GM23338 (cell line): ENCODE data around the gene PDE4D. TPM values are rescaled to one million over a fixed set of nuclear protein-coding genes. Genes with fewer than 3 reads are reported as not detected.

Source experiments
- ATAC-seq: fragments of 200-7000 bp; cut with Tn5 transposase; 3 replicates; pipeline ENCODE4 v1.9.1; 2020
- DNase-seq: peaks from one replicate; pipeline ENCODE4 v3.0.0-alpha.2; 2015; ENCODE audit warnings: low spot score
- H2AFZ ChIP-seq: fragments of 200-600 bp; sonication (generic); 2 replicates; pipeline ENCODE4 v1.8.0; 2016; ENCODE audit warnings: antibody characterized with exemption, mild to moderate bottlenecking, moderate library complexity
- H3F3A ChIP-seq: fragments of 200-600 bp; sonication (generic); replicated peaks from 2 replicates; pipeline ENCODE4 v1.8.0; 2017; ENCODE audit warnings: antibody characterized with exemption, mixed run types, low read depth
- H3K27ac ChIP-seq: fragments of 200-600 bp; sonication (generic); 2 replicates; pipeline ENCODE4 v1.6.1; 2016; ENCODE audit warnings: low read depth
- H3K27me3 ChIP-seq: fragments of 200-600 bp; sonication (generic); 2 replicates; pipeline ENCODE4 v1.8.0; 2016; ENCODE audit warnings: mild to moderate bottlenecking, mixed run types, moderate library complexity; ENCODE audit not compliant: insufficient read depth
- H3K36me3 ChIP-seq: fragments of 200-600 bp; sonication (generic); 2 replicates; pipeline ENCODE4 v1.8.0; 2016; ENCODE audit warnings: mild to moderate bottlenecking; ENCODE audit not compliant: insufficient read depth
- H3K4me1 ChIP-seq: fragments of 200-600 bp; sonication (generic); 2 replicates; pipeline ENCODE4 v1.8.0; 2016; ENCODE audit warnings: mild to moderate bottlenecking, moderate library complexity; ENCODE audit not compliant: insufficient read depth
- H3K4me2 ChIP-seq: fragments of 200-600 bp; sonication (generic); 2 replicates; pipeline ENCODE4 v1.7.1; 2017; ENCODE audit warnings: mixed run types
- H3K4me3 ChIP-seq: fragments of 200-600 bp; sonication (generic); 2 replicates; pipeline ENCODE4 v1.6.1; 2016; ENCODE audit warnings: mixed run types
- H3K79me2 ChIP-seq: fragments of 200-600 bp; sonication (generic); replicated peaks from 2 replicates; pipeline ENCODE4 v1.8.0; 2017; ENCODE audit warnings: mild to moderate bottlenecking; ENCODE audit not compliant: insufficient read depth
- H3K9me2 ChIP-seq: fragments of 200-600 bp; sonication (generic); 2 replicates; pipeline ENCODE4 v1.8.0; 2017; ENCODE audit not compliant: insufficient read depth
- H4K20me1 ChIP-seq: fragments of 200-600 bp; sonication (generic); replicated peaks from 2 replicates; pipeline ENCODE4 v1.8.0; 2017; ENCODE audit warnings: mild to moderate bottlenecking; ENCODE audit not compliant: insufficient read depth
- H3K27ac Mint-ChIP-seq: 2 replicates; pipeline ENCODE4 v1.8.0; 2020; ENCODE audit warnings: inconsistent platforms, mild to moderate bottlenecking, moderate library complexity, mixed read lengths
- H3K27me3 Mint-ChIP-seq: 3 replicates; pipeline ENCODE4 v1.8.0; 2022; ENCODE audit warnings: low read depth, mild to moderate bottlenecking, moderate library complexity, mixed read lengths, inconsistent platforms; ENCODE audit not compliant: insufficient read depth, poor library complexity
- H3K36me3 Mint-ChIP-seq: 3 replicates; pipeline ENCODE4 v1.8.0; 2021; ENCODE audit warnings: low read depth, mild to moderate bottlenecking, inconsistent platforms, moderate library complexity, mixed read lengths
- H3K4me1 Mint-ChIP-seq: 3 replicates; pipeline ENCODE4 v1.8.0; 2020; ENCODE audit warnings: mild to moderate bottlenecking, inconsistent platforms, mixed read lengths
- H3K4me3 Mint-ChIP-seq: 3 replicates; pipeline ENCODE4 v1.8.0; 2021; ENCODE audit warnings: moderate library complexity, mild to moderate bottlenecking, inconsistent platforms, mixed read lengths
- H3K9me3 Mint-ChIP-seq: 3 replicates; pipeline ENCODE4 v1.8.0; 2020; ENCODE audit warnings: moderate library complexity, mild to moderate bottlenecking, inconsistent platforms, mixed read lengths
- CREB1 ChIP-seq: fragments of 250-450 bp; sonication (Bioruptor Pico); IDR thresholded peaks from 2 replicates; pipeline ENCODE4 v1.5.0; 2020; ENCODE audit warnings: low read depth, mild to moderate bottlenecking, moderate library complexity
- EZH2 ChIP-seq: fragments of 200-600 bp; sonication (generic); IDR thresholded peaks from one replicate; pipeline ENCODE4 v1.8.0; 2017; ENCODE audit warnings: antibody characterized with exemption, mild to moderate bottlenecking, low read depth; ENCODE audit not compliant: unreplicated experiment
- JUNB ChIP-seq: IDR thresholded peaks from one replicate; pipeline ENCODE4 v1.6.1; 2016; ENCODE audit warnings: antibody characterized with exemption; ENCODE audit not compliant: unreplicated experiment
- NANOG ChIP-seq: IDR thresholded peaks from 2 replicates; pipeline ENCODE4 v1.6.1; 2016; ENCODE audit warnings: antibody characterized with exemption, borderline replicate concordance
- POLR2AphosphoS5 ChIP-seq: IDR thresholded peaks from 2 replicates; pipeline ENCODE4 v1.6.1; 2016; ENCODE audit warnings: antibody characterized with exemption, low read depth
- STAT1 ChIP-seq: IDR thresholded peaks from one replicate; pipeline ENCODE4 v1.6.1; 2016; ENCODE audit warnings: antibody characterized with exemption; ENCODE audit not compliant: unreplicated experiment
- ZNF114 ChIP-seq: fragments of 250-450 bp; sonication (Bioruptor Pico); IDR thresholded peaks from 2 replicates; pipeline ENCODE4 v1.5.0; 2020; ENCODE audit warnings: mild to moderate bottlenecking, moderate library complexity
- polyA plus RNA-seq: library from polyadenylated mRNA; unstranded; fragments of >200 nt; fragmentation: Nextera tagmentation; extraction: Ambion mirVana; gene quantifications from 2 replicates; pipeline ENCODE4 v1.2.1, GENCODE V29; 2016
- total RNA-seq: library from RNA; depleted of rRNA; stranded (reverse); fragments of >200 nt; shearing (Covaris generic); gene quantifications from 2 replicates; pipeline ENCODE4 v1.2.3, GENCODE V29; 2014
- TF ChIP-seq, protein P1 (sequence below): fragments of 250-450 bp; sonication (Bioruptor Pico); IDR thresholded peaks from 2 replicates; pipeline ENCODE4 v1.5.0; 2020; ENCODE audit warnings: mild to moderate bottlenecking, moderate library complexity
- TF ChIP-seq, protein P2 (sequence below): IDR thresholded peaks from one replicate; pipeline ENCODE4 v1.6.1; 2018; ENCODE audit warnings: antibody characterized with exemption; ENCODE audit not compliant: unreplicated experiment
- TF ChIP-seq, protein P3 (sequence below): IDR thresholded peaks from 2 replicates; pipeline ENCODE4 v1.6.1; 2016; ENCODE audit warnings: antibody characterized with exemption

The PDE4D gene
- total and polyA plus RNA-seq, 2 experiments from 2014 or later = 2.1 to 4.7 TPM

DNA sequence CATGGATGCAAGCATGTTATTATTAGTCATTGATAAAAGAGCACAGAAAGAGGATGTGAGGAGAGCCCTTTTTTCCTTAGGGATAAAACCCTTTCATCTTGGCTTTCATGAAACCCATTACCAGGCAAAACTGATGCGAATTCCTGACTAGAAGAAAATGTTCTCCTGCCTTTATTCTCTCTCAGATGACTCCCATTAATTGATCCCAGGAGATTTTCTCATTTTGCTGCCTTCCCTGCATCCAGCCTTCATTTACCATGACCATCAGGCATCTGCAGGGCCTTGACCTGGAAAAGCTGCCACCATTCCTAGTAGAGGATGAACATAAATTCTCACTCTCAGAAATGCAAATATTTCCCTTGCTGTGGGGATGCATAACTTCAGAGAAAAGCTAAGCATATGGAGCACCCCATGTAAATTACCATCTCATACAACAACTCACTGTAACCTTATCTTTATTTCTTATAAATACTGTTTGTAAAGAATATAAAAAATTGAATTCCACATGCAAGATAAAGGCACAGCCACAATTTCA lies 176.5 kb downstream of the PDE4D start (continued):
- TF ChIP-seq, protein P1, sequence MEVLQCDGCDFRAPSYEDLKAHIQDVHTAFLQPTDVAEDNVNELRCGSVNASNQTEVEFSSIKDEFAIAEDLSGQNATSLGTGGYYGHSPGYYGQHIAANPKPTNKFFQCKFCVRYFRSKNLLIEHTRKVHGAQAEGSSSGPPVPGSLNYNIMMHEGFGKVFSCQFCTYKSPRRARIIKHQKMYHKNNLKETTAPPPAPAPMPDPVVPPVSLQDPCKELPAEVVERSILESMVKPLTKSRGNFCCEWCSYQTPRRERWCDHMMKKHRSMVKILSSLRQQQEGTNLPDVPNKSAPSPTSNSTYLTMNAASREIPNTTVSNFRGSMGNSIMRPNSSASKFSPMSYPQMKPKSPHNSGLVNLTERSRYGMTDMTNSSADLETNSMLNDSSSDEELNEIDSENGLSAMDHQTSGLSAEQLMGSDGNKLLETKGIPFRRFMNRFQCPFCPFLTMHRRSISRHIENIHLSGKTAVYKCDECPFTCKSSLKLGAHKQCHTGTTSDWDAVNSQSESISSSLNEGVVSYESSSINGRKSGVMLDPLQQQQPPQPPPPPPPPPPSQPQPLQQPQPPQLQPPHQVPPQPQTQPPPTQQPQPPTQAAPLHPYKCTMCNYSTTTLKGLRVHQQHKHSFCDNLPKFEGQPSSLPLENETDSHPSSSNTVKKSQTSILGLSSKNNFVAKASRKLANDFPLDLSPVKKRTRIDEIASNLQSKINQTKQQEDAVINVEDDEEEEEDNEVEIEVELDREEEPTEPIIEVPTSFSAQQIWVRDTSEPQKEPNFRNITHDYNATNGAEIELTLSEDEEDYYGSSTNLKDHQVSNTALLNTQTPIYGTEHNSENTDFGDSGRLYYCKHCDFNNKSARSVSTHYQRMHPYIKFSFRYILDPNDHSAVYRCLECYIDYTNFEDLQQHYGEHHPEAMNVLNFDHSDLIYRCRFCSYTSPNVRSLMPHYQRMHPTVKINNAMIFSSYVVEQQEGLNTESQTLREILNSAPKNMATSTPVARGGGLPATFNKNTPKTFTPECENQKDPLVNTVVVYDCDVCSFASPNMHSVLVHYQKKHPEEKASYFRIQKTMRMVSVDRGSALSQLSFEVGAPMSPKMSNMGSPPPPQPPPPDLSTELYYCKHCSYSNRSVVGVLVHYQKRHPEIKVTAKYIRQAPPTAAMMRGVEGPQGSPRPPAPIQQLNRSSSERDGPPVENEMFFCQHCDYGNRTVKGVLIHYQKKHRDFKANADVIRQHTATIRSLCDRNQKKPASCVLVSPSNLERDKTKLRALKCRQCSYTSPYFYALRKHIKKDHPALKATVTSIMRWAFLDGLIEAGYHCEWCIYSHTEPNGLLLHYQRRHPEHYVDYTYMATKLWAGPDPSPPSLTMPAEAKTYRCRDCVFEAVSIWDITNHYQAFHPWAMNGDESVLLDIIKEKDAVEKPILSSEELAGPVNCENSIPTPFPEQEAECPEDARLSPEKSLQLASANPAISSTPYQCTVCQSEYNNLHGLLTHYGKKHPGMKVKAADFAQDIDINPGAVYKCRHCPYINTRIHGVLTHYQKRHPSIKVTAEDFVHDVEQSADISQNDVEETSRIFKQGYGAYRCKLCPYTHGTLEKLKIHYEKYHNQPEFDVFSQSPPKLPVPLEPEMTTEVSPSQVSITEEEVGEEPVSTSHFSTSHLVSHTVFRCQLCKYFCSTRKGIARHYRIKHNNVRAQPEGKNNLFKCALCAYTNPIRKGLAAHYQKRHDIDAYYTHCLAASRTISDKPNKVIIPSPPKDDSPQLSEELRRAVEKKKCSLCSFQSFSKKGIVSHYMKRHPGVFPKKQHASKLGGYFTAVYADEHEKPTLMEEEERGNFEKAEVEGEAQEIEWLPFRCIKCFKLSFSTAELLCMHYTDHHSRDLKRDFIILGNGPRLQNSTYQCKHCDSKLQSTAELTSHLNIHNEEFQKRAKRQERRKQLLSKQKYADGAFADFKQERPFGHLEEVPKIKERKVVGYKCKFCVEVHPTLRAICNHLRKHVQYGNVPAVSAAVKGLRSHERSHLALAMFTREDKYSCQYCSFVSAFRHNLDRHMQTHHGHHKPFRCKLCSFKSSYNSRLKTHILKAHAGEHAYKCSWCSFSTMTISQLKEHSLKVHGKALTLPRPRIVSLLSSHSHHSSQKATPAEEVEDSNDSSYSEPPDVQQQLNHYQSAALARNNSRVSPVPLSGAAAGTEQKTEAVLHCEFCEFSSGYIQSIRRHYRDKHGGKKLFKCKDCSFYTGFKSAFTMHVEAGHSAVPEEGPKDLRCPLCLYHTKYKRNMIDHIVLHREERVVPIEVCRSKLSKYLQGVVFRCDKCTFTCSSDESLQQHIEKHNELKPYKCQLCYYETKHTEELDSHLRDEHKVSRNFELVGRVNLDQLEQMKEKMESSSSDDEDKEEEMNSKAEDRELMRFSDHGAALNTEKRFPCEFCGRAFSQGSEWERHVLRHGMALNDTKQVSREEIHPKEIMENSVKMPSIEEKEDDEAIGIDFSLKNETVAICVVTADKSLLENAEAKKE (CRISPR knock-in tag) = no peak
- TF ChIP-seq CREB1 (CRISPR knock-in tag) = no peak

DNA sequence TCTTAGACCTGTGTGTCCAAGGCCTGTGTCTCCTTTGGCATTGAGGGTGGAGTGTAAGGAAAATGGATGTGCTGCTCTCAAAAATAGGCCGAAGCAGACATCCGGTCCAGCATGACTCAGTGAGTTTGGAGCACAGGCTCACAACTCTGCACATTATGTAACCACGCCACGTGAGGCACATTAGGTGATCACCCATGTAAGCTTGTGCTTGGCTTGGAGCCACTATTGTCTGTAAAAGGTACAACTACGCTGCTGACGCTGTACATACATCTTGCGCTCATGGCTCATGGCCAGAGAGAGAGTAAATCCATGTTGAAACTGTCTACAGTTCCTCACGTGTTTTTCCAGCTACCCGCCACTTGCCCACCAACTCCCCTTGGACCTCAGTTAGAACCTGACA lies 177.5 kb downstream of the PDE4D start:
- Histone ChIP-seq H3K4me3 (no peak overlapping the region), H3K79me2 (no peaks in the 10 kb centered on the region), H3K27me3 (no peaks in the 10 kb centered on the region), H4K20me1 (no peaks in the 10 kb centered on the region), H3K4me2 (no peak overlapping the region), H3K4me1 (peaks cover 15% of the 10 kb centered on the region), H3K9me2 (peaks cover 12% of the 10 kb centered on the region), H3F3A (no peaks in the 10 kb centered on the region), H3K36me3 (peaks cover 14% of the 10 kb centered on the region), H3K27ac (no peak overlapping the region), H2AFZ (no peak overlapping the region)
- Mint-ChIP-seq H3K27ac (no peak overlapping the region), H3K4me3 (no peak overlapping the region), H3K4me1 (peaks cover 14% of the 10 kb centered on the region), H3K9me3 (peaks cover 42% of the 10 kb centered on the region), H3K36me3 (peaks cover 47% of the 10 kb centered on the region), H3K27me3 (peaks cover 3% of the 10 kb centered on the region)
- DNase-seq (no peak), ATAC-seq (no peak)
- TF ChIP-seq POLR2AphosphoS5 (no peak), ZNF114 (CRISPR knock-in tag) (no peak), STAT1 (no peak)

DNA sequence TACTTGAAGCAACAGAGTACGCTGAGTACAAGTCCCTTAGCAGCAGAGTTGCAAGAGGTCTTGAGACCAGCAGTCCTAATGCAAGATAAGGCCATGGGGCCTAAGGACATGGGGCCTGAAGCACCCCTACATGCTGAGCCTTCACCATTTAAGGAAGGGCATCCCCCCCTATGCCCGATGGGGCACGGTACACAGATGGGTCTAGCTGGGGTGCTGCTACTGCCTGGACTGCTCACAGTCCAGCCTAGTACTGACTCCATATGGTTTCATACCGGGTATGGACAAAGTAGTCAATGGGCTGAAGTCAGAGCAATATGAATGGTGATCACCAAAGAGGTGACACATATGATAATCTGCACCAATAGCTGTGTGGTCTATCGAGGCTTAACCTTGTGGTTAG lies 178.3 kb downstream of the PDE4D start:
- Histone ChIP-seq H3K4me3 (no peak overlapping the region), H3F3A (no peaks in the 10 kb centered on the region), H3K4me1 (peaks cover 17% of the 10 kb centered on the region), H3K79me2 (no peaks in the 10 kb centered on the region), H2AFZ (no peak overlapping the region), H3K4me2 (no peak overlapping the region), H3K36me3 (peaks cover 14% of the 10 kb centered on the region), H3K27ac (no peak overlapping the region), H3K9me2 (peaks cover 12% of the 10 kb centered on the region), H4K20me1 (no peaks in the 10 kb centered on the region), H3K27me3 (no peaks in the 10 kb centered on the region)
- Mint-ChIP-seq H3K4me1 (peaks cover 17% of the 10 kb centered on the region), H3K36me3 (peaks cover 47% of the 10 kb centered on the region), H3K9me3 (peaks cover 39% of the 10 kb centered on the region), H3K4me3 (no peak overlapping the region), H3K27ac (no peak overlapping the region), H3K27me3 (peaks cover 3% of the 10 kb centered on the region)
- DNase-seq = no peak
- ATAC-seq = no peak
- TF ChIP-seq, protein P2, sequence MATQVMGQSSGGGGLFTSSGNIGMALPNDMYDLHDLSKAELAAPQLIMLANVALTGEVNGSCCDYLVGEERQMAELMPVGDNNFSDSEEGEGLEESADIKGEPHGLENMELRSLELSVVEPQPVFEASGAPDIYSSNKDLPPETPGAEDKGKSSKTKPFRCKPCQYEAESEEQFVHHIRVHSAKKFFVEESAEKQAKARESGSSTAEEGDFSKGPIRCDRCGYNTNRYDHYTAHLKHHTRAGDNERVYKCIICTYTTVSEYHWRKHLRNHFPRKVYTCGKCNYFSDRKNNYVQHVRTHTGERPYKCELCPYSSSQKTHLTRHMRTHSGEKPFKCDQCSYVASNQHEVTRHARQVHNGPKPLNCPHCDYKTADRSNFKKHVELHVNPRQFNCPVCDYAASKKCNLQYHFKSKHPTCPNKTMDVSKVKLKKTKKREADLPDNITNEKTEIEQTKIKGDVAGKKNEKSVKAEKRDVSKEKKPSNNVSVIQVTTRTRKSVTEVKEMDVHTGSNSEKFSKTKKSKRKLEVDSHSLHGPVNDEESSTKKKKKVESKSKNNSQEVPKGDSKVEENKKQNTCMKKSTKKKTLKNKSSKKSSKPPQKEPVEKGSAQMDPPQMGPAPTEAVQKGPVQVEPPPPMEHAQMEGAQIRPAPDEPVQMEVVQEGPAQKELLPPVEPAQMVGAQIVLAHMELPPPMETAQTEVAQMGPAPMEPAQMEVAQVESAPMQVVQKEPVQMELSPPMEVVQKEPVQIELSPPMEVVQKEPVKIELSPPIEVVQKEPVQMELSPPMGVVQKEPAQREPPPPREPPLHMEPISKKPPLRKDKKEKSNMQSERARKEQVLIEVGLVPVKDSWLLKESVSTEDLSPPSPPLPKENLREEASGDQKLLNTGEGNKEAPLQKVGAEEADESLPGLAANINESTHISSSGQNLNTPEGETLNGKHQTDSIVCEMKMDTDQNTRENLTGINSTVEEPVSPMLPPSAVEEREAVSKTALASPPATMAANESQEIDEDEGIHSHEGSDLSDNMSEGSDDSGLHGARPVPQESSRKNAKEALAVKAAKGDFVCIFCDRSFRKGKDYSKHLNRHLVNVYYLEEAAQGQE = no peak
- TF ChIP-seq JUNB = no peak
- TF ChIP-seq ZNF114 (CRISPR knock-in tag) = no peak
- TF ChIP-seq NANOG = no peak
- no peak for TF ChIP-seq POLR2AphosphoS5
- TF ChIP-seq, protein P3, sequence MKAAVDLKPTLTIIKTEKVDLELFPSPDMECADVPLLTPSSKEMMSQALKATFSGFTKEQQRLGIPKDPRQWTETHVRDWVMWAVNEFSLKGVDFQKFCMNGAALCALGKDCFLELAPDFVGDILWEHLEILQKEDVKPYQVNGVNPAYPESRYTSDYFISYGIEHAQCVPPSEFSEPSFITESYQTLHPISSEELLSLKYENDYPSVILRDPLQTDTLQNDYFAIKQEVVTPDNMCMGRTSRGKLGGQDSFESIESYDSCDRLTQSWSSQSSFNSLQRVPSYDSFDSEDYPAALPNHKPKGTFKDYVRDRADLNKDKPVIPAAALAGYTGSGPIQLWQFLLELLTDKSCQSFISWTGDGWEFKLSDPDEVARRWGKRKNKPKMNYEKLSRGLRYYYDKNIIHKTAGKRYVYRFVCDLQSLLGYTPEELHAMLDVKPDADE = no peak
- no peak for TF ChIP-seq EZH2
- no peak for TF ChIP-seq CREB1 (CRISPR knock-in tag)
